Stimulated activated CD4-positive, alpha-beta T cell treated with anti-CD3 and anti-CD28 coated beads, Interleukin-1b, Interleukin-23, amount 100 ng/mL, for 4 hours (primary cell): ENCODE data around the gene CLDN3.

Source experiments
- DNase-seq, 2 donors: peaks; one replicate each; pipeline ENCODE4 v3.0.0-alpha.2; 2020; ENCODE audit warnings: low read depth in 2 of 2

Gene CLDN3

GRCh38 chr7:73770860-73771670 is 995 bp upstream of the CLDN3 start:
- no peak for DNase-seq

GRCh38 chr7:73769481-73770001 is 529 bp downstream of the CLDN3 start:
- no peak for DNase-seq

GRCh38 chr7:73768641-73769480 is 1.2 kb downstream of the CLDN3 start:
- no peak for DNase-seq

- DNase-seq, result no peak
Measured at GRCh38 chr7:73766556-73767229, 3.4 kb downstream of the CLDN3 start.

GRCh38 chr7:73762659-73762999 is 7.4 kb downstream of the CLDN3 start:
- DNase-seq, result no peak

GRCh38 chr7:73761854-73762658 is 8.0 kb downstream of the CLDN3 start:
- DNase-seq, result no peak

GRCh38 chr7:73758581-73759138 is 11.4 kb downstream of the CLDN3 start:
- DNase-seq, result no peak

GRCh38 chr7:73749931-73750776 is 19.9 kb downstream of the CLDN3 start:
- no peak for DNase-seq

- DNase-seq, result no peak
Measured at GRCh38 chr7:73746378-73746777, 23.7 kb downstream of the CLDN3 start.

GRCh38 chr7:73742753-73743641 is 27.1 kb downstream of the CLDN3 start:
- DNase-seq, result no peak

- DNase-seq, result no peak
Measured at GRCh38 chr7:73742338-73742752, 27.7 kb downstream of the CLDN3 start.

- DNase-seq, result no peak
Measured at GRCh38 chr7:73741600-73741999, 28.5 kb downstream of the CLDN3 start.

GRCh38 chr7:73740771-73741170 is 29.3 kb downstream of the CLDN3 start:
- DNase-seq, result no peak

- no peak for DNase-seq
Measured at GRCh38 chr7:73740212-73740611, 29.9 kb downstream of the CLDN3 start.

GRCh38 chr7:73739387-73739767 is 30.7 kb downstream of the CLDN3 start:
- no peak for DNase-seq

GRCh38 chr7:73738612-73739386 is 31.3 kb downstream of the CLDN3 start, which contains the start of gene ABHD11:
TSS of gene ABHD11 (minus strand) at chr7:73738802. CDS start at chr7:73738770, 32 bp downstream.
- DNase-seq, result peak; percentile 99 to 100

- peak; percentile 55 to 66 for DNase-seq
Measured at GRCh38 chr7:73738220-73738611, 31.9 kb downstream of the CLDN3 start.
